ENCODE data around the gene MRGPRX4.

- TF ChIP-seq POLR2A (IDR thresholded peaks at IDR 0.05) (no peak), CTCF (IDR thresholded peaks at IDR 0.05) (no peak)
Observed at GRCh38 chr11:18188796-18189195, 16.2 kb downstream of the MRGPRX4 start.
